ENCODE measurements around the gene VPS13A. TPM values are rescaled to one million over a fixed set of nuclear protein-coding genes. Genes with fewer than 3 reads are reported as not detected.

The VPS13A gene
- total and polyA plus RNA-seq, 2 of the 13 experiments (the other 11 are each of a cell fraction or from before 2014, with no cell fraction given): 20.4 to 20.7 TPM

GRCh38 chr9:77177143-77177893, at the start of gene VPS13A (continued):
- TF ChIP-seq NFATC3 (CRISPR knock-in tag; IDR thresholded peaks at IDR 0.05): no peak
- no peak; the same call in 1 of the 2 replicates for TF ChIP-seq POGZ (CRISPR knock-in tag; IDR thresholded peaks at IDR 0.05)
- peak; percentile 67; the same call in 1 of the 2 replicates for TF ChIP-seq HNF1B (CRISPR knock-in tag; IDR thresholded peaks at IDR 0.05)
- TF ChIP-seq ZNF557 (CRISPR knock-in tag; IDR thresholded peaks at IDR 0.05): no peak; the same call in 1 of the 2 replicates
- TF ChIP-seq PLRG1 (conservative IDR thresholded peaks at IDR 0.05): no peak
- peak; percentile 65 for TF ChIP-seq TBX2 (CRISPR knock-in tag; IDR thresholded peaks at IDR 0.05; ENCODE audit: borderline replicate concordance)
- no peak; the same call in 1 of the 2 replicates for TF ChIP-seq HOXD1 (CRISPR knock-in tag; IDR thresholded peaks at IDR 0.05)
- TF ChIP-seq SNAPC5 (CRISPR knock-in tag; IDR thresholded peaks at IDR 0.05; ENCODE audit: borderline replicate concordance): no peak
- TF ChIP-seq SCMH1 (CRISPR knock-in tag; IDR thresholded peaks at IDR 0.05; ENCODE audit: borderline replicate concordance): no peak
- no peak for TF ChIP-seq ZNF7 (CRISPR knock-in tag; IDR thresholded peaks at IDR 0.05)
- no peak for TF ChIP-seq ZNF512B (CRISPR knock-in tag; IDR thresholded peaks at IDR 0.05; ENCODE audit: borderline replicate concordance)
- no peak for TF ChIP-seq SNAPC2 (CRISPR knock-in tag; IDR thresholded peaks at IDR 0.05)
- TF ChIP-seq ZSCAN21 (CRISPR knock-in tag; IDR thresholded peaks at IDR 0.05; ENCODE audit: borderline replicate concordance): no peak
- no peak for TF ChIP-seq ZNF839 (CRISPR knock-in tag; IDR thresholded peaks at IDR 0.05; ENCODE audit: borderline replicate concordance)
- TF ChIP-seq MIER3 (CRISPR knock-in tag; IDR thresholded peaks at IDR 0.05; ENCODE audit: borderline replicate concordance): peak; percentile 11; the same call in 1 of the 2 replicates
- no peak for TF ChIP-seq JUN (CRISPR knock-in tag; IDR thresholded peaks at IDR 0.05)
- no peak for TF ChIP-seq KLF15 (CRISPR knock-in tag; IDR thresholded peaks at IDR 0.05; ENCODE audit: borderline replicate concordance)
- TF ChIP-seq FOXA3 (CRISPR knock-in tag; IDR thresholded peaks at IDR 0.05): peak; percentile 13; the same call in 1 of the 2 replicates
- peak; percentile 81 for TF ChIP-seq ZBTB25 (CRISPR knock-in tag; IDR thresholded peaks at IDR 0.05)
- TF ChIP-seq MLX (CRISPR knock-in tag; IDR thresholded peaks at IDR 0.05): no peak; the same call in 1 of the 2 replicates
- TF ChIP-seq ZNF607 (CRISPR knock-in tag; IDR thresholded peaks at IDR 0.05; ENCODE audit: borderline replicate concordance): 0 out of 2 replicates have a peak, but pooled peaks have one; percentile 64

Measured in HepG2 (cell line).